Neural progenitor cell (in vitro differentiated cells): Measurements from ENCODE around the gene ZBTB5.

Source experiments
- CTCF ChIP-seq: fragments of 200-600 bp; sonication (generic); IDR thresholded peaks from 2 replicates; pipeline ENCODE4 v1.5.1; 2017; ENCODE audit warnings: antibody characterized with exemption, mild to moderate bottlenecking
- EZH2phosphoT487 ChIP-seq: fragments of 200-600 bp; sonication (generic); IDR thresholded peaks from 2 replicates; pipeline ENCODE4 v1.6.1; 2017; ENCODE audit warnings: antibody characterized with exemption

- TF ChIP-seq EZH2phosphoT487 = no peak
- no peak for TF ChIP-seq CTCF
Observed at GRCh38 chr9:37422289-37423104, 42.8 kb downstream of the ZBTB5 start, which contains the start of gene GRHPR.
